DND-41 (cell line): Measurements from ENCODE around the gene CSNK2A1.

Experiments used
- ATAC-seq: fragments of 200-7000 bp; cut with Tn5 transposase; 3 replicates; pipeline ENCODE4 v1.9.1; 2021; ENCODE audit warnings: low read depth; ENCODE audit not compliant: insufficient read depth
- DNase-seq: peaks from one replicate; pipeline ENCODE4 v3.0.0-alpha.2; 2020
- H2AFZ ChIP-seq: 2 replicates; pipeline ENCODE4 v1.6.0; 2012; ENCODE audit warnings: low read depth, low read length
- H3K27ac ChIP-seq: 2 replicates; pipeline ENCODE4 v1.5.1; 2012; ENCODE audit warnings: low read length, inconsistent platforms
- H3K27me3 ChIP-seq: fragments of 200-600 bp; sonication (generic); 2 replicates; pipeline ENCODE4 v1.6.0; 2012; ENCODE audit warnings: low read length, mild to moderate bottlenecking, inconsistent platforms; ENCODE audit not compliant: insufficient read depth, poor library complexity
- H3K36me3 ChIP-seq: 2 replicates; pipeline ENCODE4 v1.5.1; 2012; ENCODE audit warnings: low read length, inconsistent platforms; ENCODE audit not compliant: insufficient read depth
- H3K4me1 ChIP-seq: 2 replicates; pipeline ENCODE4 v1.5.1; 2012; ENCODE audit warnings: mild to moderate bottlenecking, low read length; ENCODE audit not compliant: insufficient read depth
- H3K4me2 ChIP-seq: 2 replicates; pipeline ENCODE4 v1.6.0; 2012; ENCODE audit warnings: mild to moderate bottlenecking, moderate library complexity, low read length, inconsistent platforms; ENCODE audit not compliant: insufficient read depth
- H3K4me3 ChIP-seq, 2 experiments: fragments of 200-600 bp in 1 of 2; shearing (Covaris generic) in 1 of 2; 2 replicates each; pipeline ENCODE4 v1.5.1; 2012 to 2016; ENCODE audit warnings: inconsistent platforms in 2 of 2, low read length in 2 of 2, mild to moderate bottlenecking in 2 of 2, low read depth in 1 of 2, moderate library complexity in 1 of 2
- H3K79me2 ChIP-seq: 2 replicates; pipeline ENCODE4 v1.6.0; 2012; ENCODE audit warnings: low read length, inconsistent platforms; ENCODE audit not compliant: insufficient read depth
- H3K9ac ChIP-seq: 2 replicates; pipeline ENCODE4 v1.6.0; 2012; ENCODE audit warnings: low read depth, mild to moderate bottlenecking, inconsistent platforms, low read length, moderate library complexity
- H3K9me3 ChIP-seq: 2 replicates; pipeline ENCODE4 v1.5.1; 2012; ENCODE audit warnings: low read length, moderate library complexity, mild to moderate bottlenecking, inconsistent platforms; ENCODE audit not compliant: insufficient read depth, severe bottlenecking
- H4K20me1 ChIP-seq: 2 replicates; pipeline ENCODE4 v1.6.0; 2012; ENCODE audit warnings: low read length; ENCODE audit not compliant: insufficient read depth
- EZH2 ChIP-seq: IDR thresholded peaks from 3 replicates; pipeline ENCODE4 v1.6.1; 2012; ENCODE audit warnings: borderline replicate concordance, low read depth, mild to moderate bottlenecking, moderate library complexity, low read length, inconsistent platforms; ENCODE audit not compliant: severe bottlenecking
- TF ChIP-seq, protein P1 (sequence below): IDR thresholded peaks from 2 replicates; pipeline ENCODE4 v1.5.1; 2012; ENCODE audit warnings: borderline replicate concordance, low read length, moderate library complexity, mild to moderate bottlenecking; ENCODE audit not compliant: poor library complexity, severe bottlenecking; ENCODE audit errors: extremely low read depth

Gene CSNK2A1

DNA sequence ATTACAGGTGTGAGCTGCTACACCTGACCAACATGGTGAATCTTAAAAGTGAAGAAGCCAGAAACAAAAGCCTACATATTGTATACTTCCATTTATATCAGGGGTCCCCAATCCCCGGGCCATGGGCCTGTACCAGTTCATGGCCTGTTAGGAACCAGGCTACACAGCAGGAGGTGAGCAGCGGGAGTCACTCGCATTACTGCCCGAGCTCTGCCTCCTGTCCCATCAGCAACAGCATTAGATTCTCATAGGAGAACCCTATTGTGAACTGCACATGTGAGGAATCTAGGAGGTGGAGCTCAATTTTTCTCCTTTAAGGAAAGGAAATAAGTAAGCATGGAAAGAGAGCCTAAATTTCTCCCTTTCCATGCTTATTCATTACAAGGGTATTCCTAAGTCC lies 21.7 kb downstream of the CSNK2A1 start:
- DNase-seq (no peak), ATAC-seq (no peak)
- Histone ChIP-seq H4K20me1 (peaks cover 21% of the 10 kb centered on the region; the same call in 1 of the 2 replicates), H3K4me1 (no peaks in the 10 kb centered on the region), H3K79me2 (peaks cover 95% of the 10 kb centered on the region), H2AFZ (no peak overlapping the region), H3K36me3 (peaks cover 66% of the 10 kb centered on the region), H3K27me3 (no peaks in the 10 kb centered on the region), H3K9me3 (peaks cover 33% of the 10 kb centered on the region), H3K4me2 (no peak overlapping the region), H3K4me3 (no peak overlapping the region), H3K9ac (no peak overlapping the region), H3K27ac (no peak overlapping the region)
- TF ChIP-seq, protein P1, sequence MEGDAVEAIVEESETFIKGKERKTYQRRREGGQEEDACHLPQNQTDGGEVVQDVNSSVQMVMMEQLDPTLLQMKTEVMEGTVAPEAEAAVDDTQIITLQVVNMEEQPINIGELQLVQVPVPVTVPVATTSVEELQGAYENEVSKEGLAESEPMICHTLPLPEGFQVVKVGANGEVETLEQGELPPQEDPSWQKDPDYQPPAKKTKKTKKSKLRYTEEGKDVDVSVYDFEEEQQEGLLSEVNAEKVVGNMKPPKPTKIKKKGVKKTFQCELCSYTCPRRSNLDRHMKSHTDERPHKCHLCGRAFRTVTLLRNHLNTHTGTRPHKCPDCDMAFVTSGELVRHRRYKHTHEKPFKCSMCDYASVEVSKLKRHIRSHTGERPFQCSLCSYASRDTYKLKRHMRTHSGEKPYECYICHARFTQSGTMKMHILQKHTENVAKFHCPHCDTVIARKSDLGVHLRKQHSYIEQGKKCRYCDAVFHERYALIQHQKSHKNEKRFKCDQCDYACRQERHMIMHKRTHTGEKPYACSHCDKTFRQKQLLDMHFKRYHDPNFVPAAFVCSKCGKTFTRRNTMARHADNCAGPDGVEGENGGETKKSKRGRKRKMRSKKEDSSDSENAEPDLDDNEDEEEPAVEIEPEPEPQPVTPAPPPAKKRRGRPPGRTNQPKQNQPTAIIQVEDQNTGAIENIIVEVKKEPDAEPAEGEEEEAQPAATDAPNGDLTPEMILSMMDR: no peak
- no peak for TF ChIP-seq EZH2

DNA sequence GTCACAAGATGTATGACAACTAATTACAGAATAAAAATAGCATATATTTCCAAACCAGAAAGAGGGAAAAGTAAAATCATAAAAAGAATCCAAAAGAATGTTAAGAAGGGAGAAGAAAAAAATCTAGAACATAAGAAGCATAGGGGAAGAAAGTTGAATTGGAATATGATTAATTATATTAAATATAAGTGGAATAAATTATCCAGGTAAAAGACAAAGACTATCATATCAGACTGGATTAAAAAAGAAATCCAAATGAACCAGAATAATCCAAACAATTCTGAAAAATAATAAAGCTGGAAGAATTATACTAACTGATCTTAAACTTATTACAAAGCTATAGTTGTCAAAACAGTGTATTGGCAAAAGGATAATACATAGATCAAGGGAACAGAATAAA lies 23.6 kb downstream of the CSNK2A1 start:
- Histone ChIP-seq H3K4me2 (no peak overlapping the region), H3K27me3 (no peaks in the 10 kb centered on the region), H2AFZ (no peak overlapping the region), H4K20me1 (peaks cover 38% of the 10 kb centered on the region), H3K36me3 (peaks cover 60% of the 10 kb centered on the region), H3K79me2 (peaks cover 98% of the 10 kb centered on the region), H3K27ac (no peak overlapping the region), H3K9me3 (peaks cover 31% of the 10 kb centered on the region), H3K9ac (no peak overlapping the region), H3K4me3 (no peak overlapping the region), H3K4me1 (no peaks in the 10 kb centered on the region)
- ATAC-seq (no peak), DNase-seq (no peak)
- no peak for TF ChIP-seq EZH2
- TF ChIP-seq, protein P1: no peak

DNA sequence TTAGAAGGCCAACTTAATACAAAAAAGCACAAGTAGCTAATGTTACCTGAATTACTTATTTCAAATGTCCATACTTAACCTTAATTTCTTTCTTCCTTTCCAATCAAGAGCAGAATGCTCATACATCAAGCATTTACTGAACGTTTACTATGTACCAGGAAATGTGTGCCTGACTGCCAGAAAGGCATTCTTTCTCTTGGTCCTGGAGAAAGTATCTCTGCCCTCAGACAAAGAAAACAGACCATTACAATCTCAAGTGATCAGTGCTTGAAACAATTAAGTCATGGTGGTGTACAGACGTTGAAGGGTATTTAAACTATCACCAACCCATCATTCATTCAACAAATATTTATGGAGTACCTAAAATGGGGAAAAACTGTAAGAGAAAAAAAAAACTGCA lies 26.4 kb downstream of the CSNK2A1 start:
- no peaks in the 10 kb centered on the region for H3K27me3 ChIP-seq
- H3K4me3 ChIP-seq: no peak overlapping the region
- peaks cover 66% of the 10 kb centered on the region for H4K20me1 ChIP-seq
- no peak overlapping the region for H3K9ac ChIP-seq
- no peak overlapping the region for H2AFZ ChIP-seq
- H3K4me1 ChIP-seq: no peaks in the 10 kb centered on the region
- DNase-seq (no peak), ATAC-seq (no peak)
- peaks cover 98% of the 10 kb centered on the region for H3K79me2 ChIP-seq
- no peak for TF ChIP-seq EZH2
- TF ChIP-seq, protein P1: no peak
- peaks cover 46% of the 10 kb centered on the region for H3K36me3 ChIP-seq
- no peak overlapping the region for H3K4me2 ChIP-seq
- peaks cover 20% of the 10 kb centered on the region for H3K9me3 ChIP-seq
- H3K27ac ChIP-seq: no peak overlapping the region

DNA sequence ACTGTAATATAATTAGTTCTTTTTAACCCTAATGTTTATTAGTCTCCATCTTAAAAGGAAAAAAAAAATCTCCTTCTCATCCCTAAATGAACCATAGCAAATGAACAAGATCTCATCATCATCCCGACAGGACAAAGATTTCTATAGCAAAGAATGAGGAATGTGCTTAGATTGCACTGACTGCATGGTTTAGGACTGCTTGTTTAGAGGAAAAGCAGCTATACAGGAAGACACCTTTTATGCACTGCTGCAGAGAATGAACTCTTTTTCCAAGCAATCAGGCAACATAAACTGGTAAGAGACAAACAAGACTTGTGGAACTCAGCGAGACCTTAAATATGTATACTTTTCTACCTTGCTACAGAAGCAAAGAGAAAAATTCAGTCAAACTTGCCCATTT lies 26.8 kb downstream of the CSNK2A1 start:
- H4K20me1 ChIP-seq: peaks cover 70% of the 10 kb centered on the region
- H3K9ac ChIP-seq: no peak overlapping the region
- no peaks in the 10 kb centered on the region for H3K27me3 ChIP-seq
- ATAC-seq: no peak
- H3K36me3 ChIP-seq: peaks cover 42% of the 10 kb centered on the region
- no peak overlapping the region for H3K4me2 ChIP-seq
- no peak overlapping the region for H3K27ac ChIP-seq
- no peak for TF ChIP-seq EZH2
- TF ChIP-seq, protein P1: no peak
- H3K79me2 ChIP-seq: peaks cover 98% of the 10 kb centered on the region
- no peak overlapping the region for H2AFZ ChIP-seq
- H3K4me1 ChIP-seq: no peaks in the 10 kb centered on the region
- peaks cover 16% of the 10 kb centered on the region for H3K9me3 ChIP-seq
- H3K4me3 ChIP-seq: no peak overlapping the region
- DNase-seq: no peak
